Measurements from ENCODE around the gene PCDH12. TPM values are rescaled to one million over a fixed set of nuclear protein-coding genes. Genes with fewer than 3 reads are reported as not detected.
"Not testable (repeated sequence)": the region's sequence is repeated elsewhere in the genome, so short reads cannot be mapped to it uniquely, and the experiment has no call there.

The PCDH12 gene
- total and polyA plus RNA-seq, 9 donors, result 0.61 to 11.1 (median 2.1) TPM

GRCh38 chr5:141929398-141930058, 28.5 kb downstream of the PCDH12 start:
- DNase-seq, result no peak
- H3K4me1 ChIP-seq (ENCODE audit: insufficient read depth), result peaks cover under 1% of the 10 kb centered on the region
- no peak overlapping the region for H3K27ac ChIP-seq
- H3K4me3 ChIP-seq, result no peak overlapping the region
- H3K9me3 ChIP-seq, result no peaks in the 10 kb centered on the region
- H3K36me3 ChIP-seq, result no peaks in the 10 kb centered on the region
- H3K27me3 ChIP-seq, result no peaks in the 10 kb centered on the region
- intact Hi-C loops (cut with DNase I), result no loop called here
- TF ChIP-seq EP300 (IDR thresholded peaks at IDR 0.05), result no peak
- no peak for TF ChIP-seq CTCF (IDR thresholded peaks at IDR 0.05)
- no peak for TF ChIP-seq POLR2A (IDR thresholded peaks at IDR 0.05)
- 92 to 96% (median 93%) methylated on average over 19 of the region's 19 CpGs for WGBS, 3 donors

GRCh38 chr5:141928051-141928450, 30.0 kb downstream of the PCDH12 start:
- 80 to 87% (median 82%) methylated on average over 8 of the region's 8 CpGs for WGBS, 3 donors
- intact Hi-C loops (cut with DNase I), result no loop called here

GRCh38 chr5:141926434-141926833, 31.6 kb downstream of the PCDH12 start:
- Histone ChIP-seq H3K27ac (no peak overlapping the region), H3K4me3 (no peak overlapping the region), H3K36me3 (no peaks in the 10 kb centered on the region), H3K27me3 (no peaks in the 10 kb centered on the region), H3K9me3 (no peaks in the 10 kb centered on the region), H3K4me1 (ENCODE audit: insufficient read depth) (peaks cover 7% of the 10 kb centered on the region)
- WGBS, 3 donors, result 77 to 85% (median 85%) methylated on average over 2 of the region's 2 CpGs
- DNase-seq, result no peak
- no peak for TF ChIP-seq POLR2A (IDR thresholded peaks at IDR 0.05)
- no peak for TF ChIP-seq CTCF (IDR thresholded peaks at IDR 0.05)
- no peak for TF ChIP-seq EP300 (IDR thresholded peaks at IDR 0.05)
- intact Hi-C loops (cut with DNase I), result no loop called here

More at GRCh38 chr5:141928051-141928450, 30.0 kb downstream of the PCDH12 start:
- no peaks in the 10 kb centered on the region for H3K9me3 ChIP-seq
- no peak for TF ChIP-seq EP300 (IDR thresholded peaks at IDR 0.05)
- TF ChIP-seq CTCF (IDR thresholded peaks at IDR 0.05), result no peak
- no peak for TF ChIP-seq POLR2A (IDR thresholded peaks at IDR 0.05)
- H3K27ac ChIP-seq, result no peak overlapping the region
- no peaks in the 10 kb centered on the region for H3K36me3 ChIP-seq
- H3K27me3 ChIP-seq, result no peaks in the 10 kb centered on the region
- no peak for DNase-seq
- peaks cover 3% of the 10 kb centered on the region for H3K4me1 ChIP-seq (ENCODE audit: insufficient read depth)
- H3K4me3 ChIP-seq, result no peak overlapping the region

GRCh38 chr5:141923448-141924313, 34.3 kb downstream of the PCDH12 start, which contains the start of gene DELE1:
TSS of gene DELE1 (plus strand) at chr5:141923871. CDS start at chr5:141923942, 71 bp downstream.
- no peaks in the 10 kb centered on the region for H3K36me3 ChIP-seq
- DNase-seq, result peak; percentile 92 to 95 (median 94)
- TF ChIP-seq POLR2A (IDR thresholded peaks at IDR 0.05), result peak; percentile 87
- no peak for TF ChIP-seq CTCF (IDR thresholded peaks at IDR 0.05)
- no peaks in the 10 kb centered on the region for H3K9me3 ChIP-seq
- intact Hi-C loops (cut with DNase I), result no loop called here
- H3K4me3 ChIP-seq, result peak within 1 kb of the TSS; percentile 60
- WGBS, 3 donors, result 0% methylated on average over 52 to 53 of the region's 53 CpGs
- H3K4me1 ChIP-seq (ENCODE audit: insufficient read depth), result peaks cover 7% of the 10 kb centered on the region
- no peaks in the 10 kb centered on the region for H3K27me3 ChIP-seq
- H3K27ac ChIP-seq, result peak within 1 kb of the TSS; percentile 92 to 95

GRCh38 chr5:141922827-141923447, 35.1 kb downstream of the PCDH12 start:
- 48 to 56% (median 49%) methylated on average over 28 of the region's 28 CpGs for WGBS, 3 donors
- H3K36me3 ChIP-seq; H3K9me3 ChIP-seq; intact Hi-C loops (cut with DNase I); H3K27me3 ChIP-seq; DNase-seq; H3K4me1 ChIP-seq (ENCODE audit: insufficient read depth): not testable (repeated sequence)
- peak overlapping the region; percentile 92 to 95 for H3K27ac ChIP-seq
- H3K4me3 ChIP-seq, result peak overlapping the region; percentile 60
